HepG2 (cell line): ENCODE results near the gene RGS6.

ENCODE experiments used
- ATF2 ChIP-seq: sonication (generic); formaldehyde crosslinking; IDR thresholded peaks from 2 replicates; pipeline ENCODE4 v1.4.0; 2020; ENCODE audit warnings: missing genetic modification reagents
- CBX1 ChIP-seq: IDR thresholded peaks from one replicate; pipeline ENCODE4 v1.6.1; 2016; ENCODE audit warnings: antibody characterized with exemption, low read depth
- CTCF ChIP-seq: sonication (generic); formaldehyde crosslinking; IDR thresholded peaks from 2 replicates; pipeline ENCODE4 v1.5.0; 2020; ENCODE audit warnings: mild to moderate bottlenecking, missing genetic modification reagents, moderate library complexity
- DMAP1 ChIP-seq: IDR thresholded peaks from 2 replicates; pipeline ENCODE4 v1.6.1; 2016
- FOXA1 ChIP-seq, 2 experiments: fragments of 450-650 bp in 1 of 2; sonication (generic) in 1 of 2; formaldehyde crosslinking in 1 of 2; IDR thresholded peaks; 2 replicates each; pipeline versions ENCODE4 v1.4.0 to v1.6.1; 2016 to 2020; ENCODE audit warnings: missing genetic modification reagents in 1 of 2
- FOXM1 ChIP-seq: sonication (generic); formaldehyde crosslinking; IDR thresholded peaks from 2 replicates; pipeline ENCODE4 v1.5.0; 2020; ENCODE audit warnings: missing genetic modification reagents
- JDP2 ChIP-seq: sonication (generic); formaldehyde crosslinking; IDR thresholded peaks from 2 replicates; pipeline ENCODE4 v1.8.1; 2022; ENCODE audit warnings: missing genetic modification reagents, borderline replicate concordance
- KLF16 ChIP-seq, 2 experiments: sonication (generic) in 1 of 2; formaldehyde crosslinking in 1 of 2; IDR thresholded peaks; 2 replicates each; pipeline versions ENCODE4 v1.6.1 to v1.8.0; 2016 to 2023; ENCODE audit warnings: missing genetic modification reagents in 2 of 2, missing compliant biosample characterization in 1 of 2
- ZNF354B ChIP-seq: sonication (generic); formaldehyde crosslinking; IDR thresholded peaks from 2 replicates; pipeline ENCODE4 v1.8.0; 2022; ENCODE audit warnings: mild to moderate bottlenecking, missing genetic modification reagents
- ZNF777 ChIP-seq: sonication (generic); formaldehyde crosslinking; IDR thresholded peaks from 2 replicates; pipeline ENCODE4 v1.4.0; 2020; ENCODE audit warnings: missing genetic modification reagents

- TF ChIP-seq JDP2: no peak
- TF ChIP-seq CBX1: no peak
- no peak for TF ChIP-seq KLF16 (CRISPR knock-in tag; IDR thresholded peaks at IDR 0.05)
- no peak for TF ChIP-seq ZNF777 (CRISPR knock-in tag)
- TF ChIP-seq FOXA1 (IDR thresholded peaks at IDR 0.05): no peak
- TF ChIP-seq FOXA1 (CRISPR knock-in tag; IDR thresholded peaks at IDR 0.05): no peak
- no peak for TF ChIP-seq ZNF354B (CRISPR knock-in tag)
- no peak for TF ChIP-seq CTCF (CRISPR knock-in tag)
- TF ChIP-seq ATF2 (CRISPR knock-in tag): no peak
- no peak for TF ChIP-seq FOXM1 (CRISPR knock-in tag)
- no peak for TF ChIP-seq DMAP1 (CRISPR knock-in tag)
These were observed 157.4 kb downstream of the RGS6 start for GRCh38 chr14:72089625-72090024.
